NCI-H524 (cell line): ENCODE measurements around the gene ITGA11.

Source experiments
- DNase-seq, 2 experiments: peaks; one replicate each; lab custom pipeline; 2025; lab: John Stamatoyannopoulos, UW

Gene ITGA11

DNA sequence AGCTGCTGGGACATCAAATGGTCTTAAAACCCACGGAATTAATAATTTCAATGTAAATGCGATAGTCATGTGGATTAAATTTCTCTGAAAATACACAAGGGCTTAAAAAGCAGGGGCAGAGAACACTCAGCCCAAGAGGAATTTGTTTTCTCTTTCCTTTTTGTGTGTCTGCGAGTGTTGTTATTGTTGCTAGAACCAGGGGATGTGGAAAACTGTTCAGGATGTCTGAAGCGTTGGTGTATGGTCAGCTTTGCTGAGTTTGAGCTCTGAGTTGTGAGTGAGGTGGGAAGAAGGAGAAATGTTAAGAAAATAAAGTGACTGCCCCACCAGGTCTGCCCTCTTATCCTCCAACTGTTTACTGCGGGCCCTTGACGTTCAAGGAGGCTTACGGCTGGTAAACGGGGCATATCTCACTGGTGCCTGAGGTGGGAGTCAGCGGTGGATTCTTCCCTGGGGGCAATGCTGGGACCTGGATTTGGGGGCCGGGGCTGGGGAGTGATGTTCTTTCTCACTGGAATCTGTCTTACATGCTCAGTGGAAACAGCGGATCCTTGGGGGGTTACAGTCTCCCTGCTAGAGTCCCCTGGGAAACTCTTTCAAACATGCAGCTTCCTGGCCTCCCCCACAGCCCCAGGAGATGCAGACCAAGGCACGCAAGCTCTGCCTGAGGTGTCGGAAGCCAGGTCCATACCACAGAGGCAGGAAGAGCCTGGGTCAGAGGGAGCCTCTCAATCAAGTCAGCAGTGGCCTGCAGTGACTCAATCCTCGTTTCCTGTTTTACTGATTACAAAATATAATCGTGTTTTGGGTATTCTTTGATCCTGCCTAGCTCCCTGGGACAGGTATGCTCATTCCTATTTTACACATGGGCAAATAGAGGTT, 41.8 kb downstream of the ITGA11 start:
- no peak for DNase-seq

DNA sequence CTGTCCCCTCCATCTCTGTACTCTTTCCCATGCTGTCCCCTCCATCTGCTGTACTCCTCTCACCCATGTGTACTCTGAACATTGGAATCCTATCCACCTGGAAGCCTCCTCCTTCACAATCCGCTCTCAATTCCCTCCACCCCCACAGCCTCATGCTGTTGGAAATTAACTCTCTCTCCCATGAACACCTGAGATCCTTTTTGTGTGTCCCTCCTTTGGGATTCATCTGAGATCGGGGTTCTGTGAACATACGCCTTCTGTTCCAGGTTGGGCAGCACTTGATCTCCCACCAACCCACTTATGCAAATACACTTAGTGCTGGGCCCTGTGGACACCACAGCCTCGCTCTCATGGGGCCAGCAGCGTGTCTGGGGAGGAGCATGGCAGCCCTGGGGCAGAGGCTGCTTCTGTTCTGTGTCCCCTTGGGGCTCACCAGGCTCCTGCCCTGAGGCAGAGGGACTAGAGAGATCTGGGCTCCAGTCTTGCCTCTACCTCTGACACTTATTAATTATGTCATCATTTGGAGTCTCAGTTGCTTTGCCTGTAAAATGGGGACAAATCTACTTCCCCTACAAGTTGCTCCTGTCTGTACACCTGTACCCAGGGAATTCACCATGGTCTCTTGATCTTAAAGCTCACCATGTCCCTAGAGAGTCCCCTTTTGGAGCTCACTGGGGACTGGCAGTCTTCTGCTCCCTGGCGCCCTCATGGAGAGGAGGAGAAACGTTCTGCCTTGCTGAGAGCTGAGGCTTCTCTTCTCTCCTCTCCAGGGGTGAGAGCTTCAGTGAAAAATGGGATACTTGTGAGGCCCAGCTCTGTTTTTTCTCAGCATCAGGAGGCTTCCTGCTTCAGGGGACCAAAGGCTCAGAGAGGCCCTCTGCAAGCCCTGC, 42.7 kb downstream of the ITGA11 start:
- no peak for DNase-seq

DNA sequence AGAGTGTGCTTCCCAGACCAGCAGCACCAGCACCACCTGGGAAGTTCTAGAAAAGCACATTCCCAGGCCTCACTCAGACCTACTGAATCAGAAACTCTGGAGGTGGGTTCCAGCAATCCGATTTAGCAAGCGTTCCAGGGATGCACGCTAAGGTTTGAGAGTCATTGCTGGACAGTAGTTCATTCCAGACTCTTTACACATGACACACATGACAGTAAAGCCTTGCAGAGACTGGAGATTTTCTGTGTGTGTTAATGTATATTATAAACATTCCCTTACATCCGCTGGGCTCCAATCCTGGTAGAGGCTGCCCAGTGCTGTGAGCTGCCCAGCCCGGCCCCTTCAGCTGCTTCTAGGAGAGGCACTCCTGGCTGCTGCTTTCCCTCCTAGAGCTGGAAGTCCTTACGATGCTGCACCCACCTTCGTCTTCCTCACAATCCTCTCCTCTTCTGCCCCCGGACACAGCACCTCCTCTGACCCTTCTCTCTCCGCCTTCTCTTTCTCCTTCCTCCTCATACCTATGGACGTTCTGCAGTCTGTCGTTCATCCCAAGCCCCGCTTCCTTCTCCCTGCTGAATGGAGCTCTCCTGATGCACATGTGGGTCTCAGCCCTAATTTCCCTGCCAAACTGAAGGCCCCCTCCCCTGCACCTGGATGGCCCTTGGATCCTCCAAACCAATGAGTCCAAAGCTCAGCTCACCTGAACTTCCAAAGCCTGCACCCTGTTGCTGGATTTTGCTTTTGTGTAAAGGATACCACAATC, 44.4 kb downstream of the ITGA11 start:
- no peak for DNase-seq

DNA sequence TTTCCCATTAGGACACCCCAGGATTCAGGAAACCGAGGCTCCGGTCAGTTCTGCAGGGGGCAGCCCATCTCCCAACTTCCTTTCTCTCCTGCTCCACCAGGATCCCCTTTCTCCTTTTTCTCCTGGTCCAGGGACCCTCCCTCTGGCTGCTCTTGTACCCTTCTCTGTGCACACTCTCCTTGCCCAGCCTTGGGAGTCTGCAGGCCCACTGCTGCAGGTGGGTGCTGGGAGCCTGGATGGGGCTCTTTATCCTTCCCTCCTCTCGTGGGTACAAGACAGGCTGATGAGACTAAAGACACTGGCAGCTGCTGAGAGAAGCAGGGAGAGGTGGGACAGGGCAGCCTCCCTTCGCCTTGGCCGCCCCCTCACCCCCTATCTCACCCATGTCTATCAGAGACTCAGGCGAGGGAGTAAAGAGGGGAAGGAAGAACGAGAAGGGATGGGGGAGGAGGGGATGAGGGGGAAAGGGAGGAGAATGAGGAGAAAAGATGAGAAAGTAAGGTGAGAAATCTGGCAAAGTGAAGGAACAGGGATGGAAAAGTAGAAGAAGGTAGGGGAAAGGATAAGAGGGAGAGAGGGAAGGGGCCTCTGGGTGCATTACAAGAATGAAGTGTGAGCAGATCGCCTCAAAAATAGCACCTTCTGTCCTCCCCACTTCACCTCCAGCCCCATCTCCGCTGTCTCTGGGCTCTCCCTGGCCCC, 45.2 kb downstream of the ITGA11 start:
- no peak for DNase-seq

DNA sequence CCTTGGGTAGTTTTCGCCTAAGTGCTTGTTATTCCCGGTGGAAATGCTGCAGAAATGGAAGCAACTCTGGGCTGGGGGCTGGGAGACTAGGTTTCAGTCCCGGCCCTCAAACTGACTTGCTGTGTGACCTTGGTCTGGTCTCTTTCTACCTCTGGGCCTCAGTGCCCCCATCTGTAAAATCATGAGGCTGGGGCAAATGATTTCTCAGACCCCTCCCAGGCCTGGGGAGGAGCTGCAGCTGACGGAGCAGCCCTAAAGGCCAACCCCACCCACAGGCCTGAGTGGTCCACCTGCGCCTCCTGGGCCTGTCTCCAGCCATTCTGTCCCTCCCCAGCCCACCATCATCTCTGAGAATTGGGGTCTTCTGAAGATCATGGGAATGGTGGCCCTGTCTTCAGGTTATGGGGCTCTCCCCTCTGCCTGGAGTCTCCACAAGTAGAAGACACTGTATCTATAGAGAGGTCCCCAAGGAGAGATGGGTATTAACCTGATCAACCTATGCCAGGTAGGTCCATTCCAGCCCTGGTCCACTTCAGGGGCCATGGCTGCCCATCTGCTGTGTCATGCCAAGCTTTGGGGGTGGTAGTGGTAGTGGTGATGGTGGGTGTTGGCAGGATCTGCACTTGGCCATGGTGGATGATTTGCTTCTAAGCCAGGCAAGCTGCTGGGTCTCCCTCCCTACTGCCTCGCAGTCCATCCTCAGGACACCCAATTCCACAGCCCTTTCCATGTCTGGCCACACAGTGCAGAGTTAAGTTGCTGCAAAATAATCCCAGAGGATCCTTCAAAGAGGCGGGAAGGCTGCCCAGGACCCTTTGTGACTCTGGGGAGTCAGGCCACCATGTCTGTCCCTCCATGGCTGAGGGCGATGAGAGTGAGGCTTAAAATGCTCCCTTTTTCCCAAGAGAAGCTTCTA, 46.0 kb downstream of the ITGA11 start:
- no peak for DNase-seq

DNA sequence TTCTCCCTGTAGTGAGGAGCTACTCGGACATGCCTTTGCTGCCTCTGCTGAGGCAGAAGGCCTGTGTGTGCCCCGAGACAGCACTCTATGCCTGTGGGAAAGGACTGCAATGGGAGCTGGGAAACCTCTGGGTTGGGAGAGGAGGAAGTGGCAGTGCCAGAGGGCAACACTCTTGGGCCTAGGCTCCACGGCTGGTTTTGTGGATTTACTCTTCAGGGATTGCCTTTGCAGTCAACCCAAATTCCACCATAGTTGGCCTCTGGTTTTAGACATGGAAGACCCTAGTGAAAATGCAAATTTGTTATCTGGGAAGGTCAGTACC, 46.8 kb downstream of the ITGA11 start:
- DNase-seq: no peak

DNA sequence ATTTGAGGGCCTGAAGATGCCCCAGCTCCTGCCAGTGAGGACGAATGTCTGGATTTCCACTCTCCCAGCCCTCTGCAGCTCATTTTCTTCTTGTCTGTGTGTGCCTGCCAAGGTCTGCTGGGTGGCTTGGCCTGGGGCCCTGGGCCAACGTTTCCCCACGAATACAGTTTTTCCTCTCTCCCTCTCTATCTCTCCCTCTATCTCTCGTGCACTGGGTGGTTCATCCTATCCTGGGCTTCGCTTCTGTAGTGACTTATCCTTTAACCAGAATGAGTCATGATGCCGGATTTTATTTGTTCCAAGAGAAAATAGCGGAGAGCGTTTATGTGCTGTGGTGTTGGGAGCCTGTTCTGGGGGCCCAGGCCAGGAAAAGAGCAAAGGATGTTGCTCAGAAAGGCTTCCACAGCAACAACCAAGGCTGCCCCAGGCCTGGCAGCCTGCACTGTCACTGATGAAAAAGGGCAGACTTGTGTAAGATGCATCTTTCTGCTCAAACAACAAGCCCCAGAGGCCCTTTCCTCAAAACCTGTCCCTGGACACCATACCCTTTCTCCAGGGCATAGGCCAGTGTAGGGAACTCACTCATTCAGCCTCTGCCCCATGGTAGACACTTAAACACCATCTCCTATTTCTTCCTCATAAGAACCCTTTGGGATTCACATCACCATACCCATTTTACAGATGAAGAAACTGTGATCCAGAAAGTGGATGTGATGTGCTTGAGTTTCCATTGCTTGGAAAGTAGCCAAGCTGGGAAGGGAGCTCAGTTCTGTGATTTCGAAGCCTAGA, 47.3 kb downstream of the ITGA11 start:
- no peak for DNase-seq

DNA sequence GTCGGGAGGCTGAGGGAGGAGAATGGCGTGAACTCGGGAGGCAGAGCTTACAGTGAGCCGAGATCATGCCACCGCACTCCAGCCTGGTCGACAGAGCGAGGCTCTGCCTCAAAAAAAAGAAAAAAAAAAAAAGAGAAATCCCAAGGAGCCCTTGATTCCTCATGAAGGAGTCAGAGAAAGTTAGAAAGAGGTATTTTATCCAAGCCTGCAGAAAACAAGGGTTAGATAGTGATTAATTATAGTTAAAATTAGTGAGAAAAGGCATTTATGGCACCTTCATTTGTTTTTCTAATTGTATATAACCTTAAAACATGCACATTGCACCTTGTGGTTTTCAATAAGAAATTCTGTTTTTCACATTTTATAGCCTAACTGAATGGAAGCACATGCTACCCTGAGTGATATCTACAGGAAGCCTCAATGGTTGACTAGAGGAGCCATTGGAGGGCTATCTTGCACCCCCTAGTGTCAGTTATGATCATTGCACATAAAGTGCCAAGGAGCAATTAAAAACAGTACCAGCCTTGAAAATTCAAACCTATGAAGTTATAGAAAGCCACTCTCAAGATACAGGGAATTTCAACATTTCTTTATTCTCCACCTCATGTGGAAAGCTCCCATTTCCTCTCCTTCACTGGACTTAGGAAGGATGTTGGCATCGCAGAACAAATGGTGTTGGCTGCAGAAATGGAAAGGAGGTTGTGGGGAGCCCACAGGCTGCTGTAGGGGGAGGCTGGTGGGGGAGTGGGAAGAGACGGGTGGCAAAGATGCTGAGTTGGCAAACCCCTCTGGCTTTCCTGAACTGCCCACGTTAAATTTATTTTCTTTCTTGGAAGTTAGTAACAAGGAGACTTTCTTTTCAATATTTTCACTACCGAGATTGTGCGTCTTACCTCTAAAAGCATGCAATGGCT, 48.5 kb downstream of the ITGA11 start:
- peak; percentile 10 to 56 for DNase-seq

DNA sequence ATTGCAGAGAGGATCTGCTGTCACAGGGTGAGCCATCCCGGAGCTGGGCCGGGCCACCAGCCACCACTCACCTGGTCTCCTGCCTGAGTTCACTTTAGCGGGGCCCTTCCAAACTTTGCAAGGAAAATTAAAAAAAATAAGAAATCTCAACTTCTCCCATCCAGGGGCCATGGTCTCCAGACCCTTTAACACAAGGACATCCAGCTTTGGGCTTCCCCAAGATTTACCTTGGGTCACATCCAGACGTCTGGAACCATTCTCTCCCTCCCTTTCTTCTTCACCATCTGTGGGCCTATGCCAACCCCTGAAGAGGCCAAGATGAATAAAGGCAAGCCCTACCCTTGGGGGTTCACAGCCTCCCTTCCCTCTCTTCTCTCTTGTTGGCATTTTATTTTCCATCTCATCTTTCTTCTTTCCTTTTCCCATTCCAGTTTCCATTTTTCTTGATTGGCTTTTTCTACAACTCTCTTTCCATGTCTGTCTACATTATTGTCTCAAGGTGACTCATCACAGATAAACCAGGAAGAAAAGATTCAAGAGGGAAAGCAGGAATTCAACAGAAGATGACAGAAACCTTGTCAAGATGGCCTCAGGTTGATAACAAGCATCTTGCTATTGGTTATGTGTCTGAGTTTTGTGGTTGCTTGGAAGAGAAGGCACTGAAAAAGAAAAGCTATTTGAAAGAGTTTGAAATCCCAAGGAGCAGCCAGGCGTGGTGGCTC, 49.5 kb downstream of the ITGA11 start:
- DNase-seq: no peak

DNA sequence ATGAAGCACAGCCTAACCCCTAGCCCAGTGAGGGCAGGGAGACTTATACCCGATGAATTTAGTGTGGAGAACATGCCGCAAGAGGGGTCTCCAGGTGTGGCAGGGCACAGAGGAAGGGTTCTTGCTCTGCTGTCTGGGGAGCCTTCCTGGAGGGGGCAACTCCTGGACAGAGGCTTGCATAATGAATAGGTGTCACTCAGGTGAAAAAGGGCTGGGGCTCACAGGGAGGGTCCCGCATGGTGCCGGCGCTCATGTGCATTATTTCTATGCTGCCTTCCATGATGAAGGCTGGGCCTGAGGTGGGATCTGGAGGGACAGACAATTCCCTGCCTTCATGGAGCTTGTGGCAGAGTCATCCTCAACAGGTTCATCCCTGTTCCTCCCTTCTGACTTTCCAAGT, 51.5 kb downstream of the ITGA11 start:
- no peak for DNase-seq

DNA sequence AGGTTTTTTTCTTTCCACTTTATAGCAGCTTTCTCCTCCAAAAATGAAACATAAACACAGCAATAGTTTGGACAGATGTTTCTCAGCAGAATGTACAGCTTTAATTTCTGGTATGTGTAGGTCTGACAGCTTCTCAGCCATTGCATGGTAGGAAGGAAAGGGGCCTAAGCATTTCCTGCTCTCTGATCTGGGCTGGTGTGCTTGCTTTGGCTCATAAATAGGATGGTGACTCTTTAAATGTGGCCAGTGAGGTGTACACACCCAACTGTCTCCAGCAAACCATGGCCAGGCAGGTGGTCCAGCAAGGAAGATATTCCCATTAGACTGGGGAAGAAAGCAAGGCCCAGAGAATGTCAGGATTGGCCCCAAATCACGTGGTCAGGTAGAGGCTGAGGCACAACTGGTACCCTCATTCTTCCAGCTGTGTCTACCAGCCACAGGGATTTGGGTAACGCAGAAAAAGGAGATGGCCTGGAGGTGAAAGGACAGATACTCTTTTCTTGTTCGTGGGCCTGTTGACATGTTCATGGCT, 52.1 kb downstream of the ITGA11 start:
- no peak for DNase-seq

DNA sequence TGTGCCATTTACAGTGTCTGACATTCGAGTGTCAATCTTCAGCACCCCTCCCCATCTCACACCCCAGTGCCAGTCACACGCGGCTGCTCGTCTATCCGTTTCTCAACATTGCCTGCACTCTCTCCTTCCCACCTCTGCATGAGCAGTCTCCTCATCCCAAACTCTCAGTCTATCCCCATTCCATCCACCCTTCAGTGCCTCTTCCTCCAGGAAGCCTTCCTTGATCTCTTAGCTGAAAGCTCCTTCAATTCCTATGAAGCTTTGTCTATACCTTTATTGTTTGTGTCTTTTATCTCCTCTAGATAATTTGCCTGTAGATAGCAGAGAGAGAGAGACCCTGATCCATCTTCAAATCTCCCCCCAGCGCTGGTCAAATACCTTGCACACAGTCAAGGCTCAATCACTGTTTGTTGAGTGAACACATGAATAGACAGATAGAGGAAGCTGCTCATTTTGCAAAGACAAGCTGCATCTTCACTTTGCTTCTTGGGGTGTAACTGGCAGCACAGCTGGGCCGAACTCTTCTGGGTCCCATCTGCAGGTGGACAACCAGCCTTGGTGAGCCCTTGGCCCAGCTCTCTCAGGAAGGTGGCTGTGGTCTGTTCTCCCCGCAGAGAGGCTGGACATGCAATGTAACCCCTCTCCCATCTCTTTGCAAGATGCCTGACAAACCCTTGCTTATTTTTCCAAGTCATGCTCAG, 52.8 kb downstream of the ITGA11 start:
- DNase-seq: no peak

DNA sequence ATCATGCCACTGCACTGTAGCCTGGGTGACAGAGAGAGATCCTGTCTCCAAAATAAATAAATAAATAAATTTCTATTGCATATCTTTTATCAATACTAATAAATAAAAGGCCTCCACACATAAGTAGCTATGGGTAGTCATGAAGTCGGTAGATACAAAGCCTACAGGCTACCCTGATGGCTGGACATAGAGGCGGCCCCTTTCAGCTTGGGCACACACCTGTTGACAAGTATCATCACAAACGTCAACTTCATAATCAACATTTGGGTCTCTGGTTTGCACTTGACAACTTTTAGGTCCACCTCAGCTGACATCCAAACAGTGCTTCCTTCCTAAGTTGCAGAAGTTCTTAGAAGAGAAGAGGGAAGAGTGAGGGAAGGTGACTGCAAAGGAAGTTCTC, 53.4 kb downstream of the ITGA11 start:
- DNase-seq: no peak

DNA sequence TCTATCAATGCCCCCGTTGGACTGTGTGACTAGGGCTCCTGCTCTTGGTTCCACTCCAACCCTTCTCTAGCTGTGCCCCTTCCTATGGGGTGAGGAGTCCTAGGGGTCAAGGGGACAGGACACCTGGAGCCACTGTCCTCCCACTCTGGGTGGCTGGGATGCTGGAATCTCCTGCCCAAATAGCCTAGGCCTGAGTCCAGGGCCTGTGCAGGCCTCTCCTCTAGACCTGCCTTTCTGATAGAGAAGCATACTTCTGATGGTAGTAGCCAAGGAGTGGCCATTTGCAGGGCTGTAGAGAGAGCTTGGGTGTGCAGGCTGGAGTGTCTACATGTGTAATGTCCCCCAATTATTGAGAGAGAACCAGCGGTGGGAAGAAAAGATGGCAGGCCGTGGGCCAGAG, 54.2 kb downstream of the ITGA11 start:
- DNase-seq: no peak

DNA sequence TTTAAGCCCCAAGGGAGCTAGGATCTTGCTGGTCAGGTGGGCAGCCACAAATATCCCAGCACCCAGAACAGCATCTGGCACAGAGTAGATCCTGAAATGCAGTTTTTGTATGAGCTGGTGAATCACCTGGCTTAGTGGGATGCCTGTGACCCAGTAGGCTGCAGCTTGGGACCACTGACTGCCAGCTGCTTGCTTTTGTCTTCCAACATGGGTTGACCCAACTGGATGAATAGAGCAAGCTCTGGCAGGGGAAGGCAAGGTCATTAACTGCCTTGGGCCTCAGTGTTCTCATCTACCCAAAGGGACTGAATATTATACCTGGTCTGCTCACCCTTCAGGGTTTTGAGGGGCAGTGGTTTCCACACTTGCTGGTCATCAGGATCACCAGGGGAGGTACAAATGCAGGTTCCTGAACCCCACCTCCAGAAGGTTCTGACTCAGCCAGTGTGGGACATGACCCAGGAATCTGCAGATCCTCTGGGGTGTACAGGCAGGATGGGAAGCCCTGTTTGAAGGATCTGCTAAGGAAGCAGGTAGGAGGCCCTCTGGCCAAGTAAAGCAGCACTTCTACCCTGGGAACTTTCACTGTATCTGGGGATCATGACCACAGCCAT, 55.4 kb downstream of the ITGA11 start:
- no peak for DNase-seq

DNA sequence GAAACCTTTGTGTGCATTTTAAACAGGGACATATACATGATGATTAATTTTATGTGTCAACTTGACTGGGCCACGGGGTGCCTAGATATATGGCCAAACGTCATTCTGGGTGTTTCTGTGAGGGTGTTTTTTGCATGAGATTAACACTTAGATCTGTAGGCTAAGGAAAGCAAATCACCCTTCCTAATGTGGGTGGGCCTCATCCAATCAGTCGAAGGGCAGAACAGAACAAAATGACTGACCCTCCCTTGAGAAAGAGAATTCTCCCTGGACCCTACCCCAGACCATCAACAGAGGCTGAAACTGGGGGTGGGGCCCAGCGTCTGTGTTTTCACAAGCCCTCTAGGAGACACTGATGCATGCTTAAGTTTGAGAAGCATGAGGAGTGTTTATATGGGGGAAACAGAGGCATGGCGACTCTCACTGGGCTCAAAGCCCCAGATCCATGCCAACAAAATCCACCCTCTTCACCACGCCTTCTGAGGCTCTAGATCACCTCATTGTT, 56.2 kb downstream of the ITGA11 start:
- no peak for DNase-seq

DNA sequence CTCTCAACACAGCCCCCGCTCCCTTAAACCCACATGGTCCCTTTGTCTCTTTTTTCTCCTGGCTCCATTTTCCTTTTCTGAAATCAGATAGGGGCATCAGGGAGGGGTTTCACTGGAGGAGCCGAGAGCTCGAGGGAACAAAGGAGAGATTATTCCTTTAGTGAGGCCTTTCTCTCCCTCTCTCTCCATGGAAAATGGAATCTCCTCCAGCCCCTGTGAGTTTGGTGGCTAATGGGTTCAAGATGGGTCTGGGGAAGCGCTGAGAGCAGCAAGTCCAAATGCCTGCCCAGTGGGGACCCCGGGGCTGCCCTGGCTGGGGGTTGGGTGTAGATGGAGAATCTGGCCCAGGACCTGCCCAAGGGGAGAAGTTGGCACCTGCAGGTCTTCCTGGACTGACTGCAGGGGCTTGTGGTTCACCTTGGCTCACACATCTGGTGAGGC, 56.8 kb downstream of the ITGA11 start:
- no peak for DNase-seq
